H9 (cell line): ENCODE results near the gene UCMA. TPM values are rescaled to one million over a fixed set of nuclear protein-coding genes. Genes with fewer than 3 reads are reported as not detected.

Source experiments
- DNase-seq: peaks from one replicate; pipeline ENCODE4 v3.0.0-alpha.2; 2017
- H2AFZ ChIP-seq: one replicate; pipeline ENCODE4 v1.6.1; 2013; ENCODE audit warnings: mild to moderate bottlenecking, low read length, control low read depth, moderate library complexity
- H2AK5ac ChIP-seq: 2 replicates; pipeline ENCODE4 v1.6.1; 2013; ENCODE audit warnings: low read length, control low read depth, mixed read lengths; ENCODE audit not compliant: insufficient read length
- H2BK120ac ChIP-seq: one replicate; pipeline ENCODE4 v1.6.1; 2013; ENCODE audit warnings: low read depth, mild to moderate bottlenecking, low read length, control low read depth, inconsistent platforms; ENCODE audit not compliant: poor library complexity, severe bottlenecking
- H2BK12ac ChIP-seq: 2 replicates; pipeline ENCODE4 v1.6.1; 2013; ENCODE audit warnings: low read length, control low read depth, mixed read lengths, low read depth; ENCODE audit not compliant: insufficient read length
- H2BK15ac ChIP-seq: 2 replicates; pipeline ENCODE4 v1.6.1; 2013; ENCODE audit warnings: low read depth, low read length, control low read depth
- H2BK20ac ChIP-seq: one replicate; pipeline ENCODE4 v1.6.1; 2013; ENCODE audit warnings: low read depth, mild to moderate bottlenecking, low read length, control low read depth, inconsistent platforms; ENCODE audit not compliant: poor library complexity, severe bottlenecking
- H2BK5ac ChIP-seq: 2 replicates; pipeline ENCODE4 v1.6.1; 2013; ENCODE audit warnings: low read length, control low read depth, mixed read lengths; ENCODE audit not compliant: insufficient read length
- H3K14ac ChIP-seq: 2 replicates; pipeline ENCODE4 v1.6.1; 2013; ENCODE audit warnings: low read length, control low read depth; ENCODE audit not compliant: insufficient read depth
- H3K18ac ChIP-seq: 2 replicates; pipeline ENCODE4 v1.6.1; 2013; ENCODE audit warnings: low read depth, mild to moderate bottlenecking, mixed read lengths, low read length, control low read depth; ENCODE audit not compliant: insufficient read length
- H3K23ac ChIP-seq: 2 replicates; pipeline ENCODE4 v1.6.1; 2013; ENCODE audit warnings: low read length, control low read depth, mixed read lengths, low read depth; ENCODE audit not compliant: insufficient read length
- H3K23me2 ChIP-seq: 2 replicates; pipeline ENCODE4 v1.6.1; 2013; ENCODE audit warnings: low read depth, mild to moderate bottlenecking, mixed read lengths, low read length, control low read depth; ENCODE audit not compliant: insufficient read length, poor library complexity, severe bottlenecking
- H3K27ac ChIP-seq: 2 replicates; pipeline ENCODE4 v1.5.1; 2013; ENCODE audit warnings: low read length, control low read depth, mixed read lengths, low read depth; ENCODE audit not compliant: insufficient read length
- H3K27me3 ChIP-seq: 2 replicates; pipeline ENCODE4 v1.6.1; 2013; ENCODE audit warnings: low read length, control low read depth, inconsistent platforms; ENCODE audit not compliant: insufficient read depth
- H3K4ac ChIP-seq: 2 replicates; pipeline ENCODE4 v1.6.1; 2013; ENCODE audit warnings: low read depth, mild to moderate bottlenecking, control low read depth, inconsistent platforms, low read length, moderate library complexity
- H3K4me1 ChIP-seq: 2 replicates; pipeline ENCODE4 v1.6.1; 2013; ENCODE audit warnings: low read length, control low read depth, inconsistent platforms; ENCODE audit not compliant: insufficient read depth
- H3K4me2 ChIP-seq: 2 replicates; pipeline ENCODE4 v1.6.1; 2013; ENCODE audit warnings: low read length, control low read depth, mixed read lengths; ENCODE audit not compliant: insufficient read length, insufficient read depth
- H3K56ac ChIP-seq: 2 replicates; pipeline ENCODE4 v1.6.1; 2013; ENCODE audit warnings: low read depth, mild to moderate bottlenecking, mixed read lengths, low read length, control low read depth; ENCODE audit not compliant: insufficient read length
- H3K79me1 ChIP-seq: 2 replicates; pipeline ENCODE4 v1.6.1; 2013; ENCODE audit warnings: low read depth, mild to moderate bottlenecking, moderate library complexity, low read length, control low read depth, inconsistent platforms; ENCODE audit not compliant: insufficient read depth, poor library complexity, severe bottlenecking
- H3K79me2 ChIP-seq: 2 replicates; pipeline ENCODE4 v1.6.1; 2013; ENCODE audit warnings: low read length, control low read depth, inconsistent platforms; ENCODE audit not compliant: insufficient read depth
- H3K9ac ChIP-seq: 2 replicates; pipeline ENCODE4 v1.6.1; 2013; ENCODE audit warnings: low read length, control low read depth, mixed read lengths; ENCODE audit not compliant: insufficient read length; ENCODE audit errors: extremely low read depth
- H3K9me3 ChIP-seq: one replicate; pipeline ENCODE4 v1.6.1; 2013; ENCODE audit warnings: low read depth, low read length, inconsistent platforms; ENCODE audit not compliant: control insufficient read depth
- H3T11ph ChIP-seq: one replicate; pipeline ENCODE4 v1.6.1; 2013; ENCODE audit warnings: mild to moderate bottlenecking, low read length, control low read depth, inconsistent platforms
- H4K20me1 ChIP-seq: one replicate; pipeline ENCODE4 v1.6.1; 2013; ENCODE audit not compliant: control insufficient read depth, insufficient read length, insufficient read depth
- H4K5ac ChIP-seq: 2 replicates; pipeline ENCODE4 v1.6.1; 2013; ENCODE audit warnings: low read depth, mild to moderate bottlenecking, mixed read lengths, low read length, control low read depth; ENCODE audit not compliant: insufficient read length
- H4K8ac ChIP-seq: replicated peaks from 2 replicates; pipeline ENCODE4 v1.6.1; 2013; ENCODE audit warnings: low read length, control low read depth, mixed read lengths, low read depth; ENCODE audit not compliant: insufficient read length
- H4K91ac ChIP-seq: 2 replicates; pipeline ENCODE4 v1.6.1; 2013; ENCODE audit warnings: low read depth, mild to moderate bottlenecking, moderate library complexity, mixed read lengths, low read length, control low read depth; ENCODE audit not compliant: insufficient read length
- H3K27ac Mint-ChIP-seq, 3 experiments: 2 replicates in 2 of 3; 3 replicates in 1 of 3; pipeline ENCODE4 v1.8.0; 2020 to 2021; ENCODE audit warnings: mixed read lengths in 3 of 3, mild to moderate bottlenecking in 1 of 3, moderate library complexity in 1 of 3
- H3K27me3 Mint-ChIP-seq: 2 replicates; pipeline ENCODE4 v1.8.0; 2021; ENCODE audit warnings: low read depth, mild to moderate bottlenecking, moderate library complexity, mixed read lengths
- H3K36me3 Mint-ChIP-seq, 3 experiments: 2 replicates in 2 of 3; 3 replicates in 1 of 3; pipeline ENCODE4 v1.8.0; 2020 to 2021; ENCODE audit warnings: low read depth in 3 of 3, mixed read lengths in 3 of 3; ENCODE audit not compliant: insufficient read depth in 1 of 3
- H3K4me1 Mint-ChIP-seq, 2 experiments: 2 replicates each; pipeline ENCODE4 v1.8.0; 2020; ENCODE audit warnings: mixed read lengths in 2 of 2
- H3K4me3 Mint-ChIP-seq, 2 experiments: 2 replicates in 1 of 2; 3 replicates in 1 of 2; pipeline ENCODE4 v1.8.0; 2020 to 2021; ENCODE audit warnings: mild to moderate bottlenecking in 2 of 2, mixed read lengths in 2 of 2, moderate library complexity in 1 of 2
- H3K9me3 Mint-ChIP-seq, 2 experiments: 2 replicates in 1 of 2; 3 replicates in 1 of 2; pipeline ENCODE4 v1.8.0; 2020; ENCODE audit warnings: mild to moderate bottlenecking in 2 of 2, mixed read lengths in 2 of 2, moderate library complexity in 1 of 2
- WGBS: extraction: QIAGEN DNeasy Blood & Tissue Kit; methylation state at CpG from one replicate; pipeline ENCODE4 v1.1.7; 2013; ENCODE audit warnings: missing lambda C conversion rate, low lambda C conversion rate, mixed read lengths; ENCODE audit not compliant: insufficient read length; ENCODE audit errors: extremely low coverage; 5-methylcytosine and 5-hydroxymethylcytosine counted together
- total RNA-seq: library from RNA; stranded (reverse); gene quantifications from 2 replicates; pipeline ENCODE4 v1.2.1, GENCODE V29; 2021
- TF ChIP-seq, protein P1 (sequence below): fragments of 200-600 bp; sonication (generic); conservative IDR thresholded peaks from 3 replicates; pipeline ENCODE4 v1.8.0; 2021; ENCODE audit warnings: antibody characterized with exemption, mild to moderate bottlenecking

UCMA gene
- total RNA-seq, 1 experiment from 2014 or later, result not detected

DNA sequence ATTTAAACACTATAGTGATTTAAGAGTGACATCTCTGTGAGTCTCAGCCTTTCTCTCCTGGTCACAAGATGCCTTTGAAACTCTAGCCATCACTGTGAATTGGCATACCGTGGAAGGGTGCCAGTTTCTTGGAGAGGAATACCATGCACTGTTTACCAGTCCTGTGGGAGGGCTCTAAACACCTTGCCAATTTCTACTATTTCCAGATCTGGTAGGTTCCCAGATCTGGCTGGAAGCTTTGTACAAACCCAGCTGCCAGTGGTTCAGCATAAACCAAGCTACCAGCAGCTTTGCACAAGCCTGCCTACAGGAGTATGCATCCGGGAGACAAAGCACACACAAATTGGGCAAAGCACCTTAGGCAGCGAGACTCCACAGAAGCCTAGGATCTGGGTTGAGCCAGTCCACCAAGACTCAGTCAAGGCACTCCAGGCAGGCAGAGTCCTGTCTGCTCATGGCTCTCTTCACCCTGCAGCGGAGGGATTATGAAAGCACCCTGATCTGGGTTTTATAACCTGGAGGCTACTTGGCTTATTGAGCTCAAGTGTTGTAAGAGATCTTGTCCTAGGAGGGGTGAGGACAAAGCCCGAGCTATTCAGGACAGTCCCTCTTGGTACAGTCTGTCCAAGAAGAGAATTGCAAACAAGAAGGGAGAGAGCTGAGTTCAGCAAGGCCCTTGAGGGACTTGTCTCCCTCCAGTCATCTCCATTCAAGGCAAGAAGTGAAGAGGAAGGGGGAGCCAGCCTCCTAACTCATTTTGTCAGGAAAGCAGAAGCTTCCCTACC, 49.3 kb downstream of the UCMA start:
- Histone ChIP-seq H3K4me2 (no peak overlapping the region), H3K9ac (no peak overlapping the region), H3K23ac (no peak overlapping the region), H2AK5ac (no peak overlapping the region), H2BK5ac (no peak overlapping the region), H2BK20ac (no peak overlapping the region), H4K8ac (no peak overlapping the region), H3K4ac (no peak overlapping the region), H3K14ac (no peak overlapping the region), H3K4me1 (no peaks in the 10 kb centered on the region), H3K79me2 (no peaks in the 10 kb centered on the region), H4K91ac (no peak overlapping the region), H2BK120ac (no peak overlapping the region), H3K27me3 (no peaks in the 10 kb centered on the region), H3T11ph (no peak overlapping the region), H3K79me1 (no peaks in the 10 kb centered on the region), H3K18ac (no peak overlapping the region), H2BK15ac (no peak overlapping the region), H4K20me1 (no peaks in the 10 kb centered on the region), H4K5ac (no peak overlapping the region), H3K27ac (no peak overlapping the region), H2AFZ (no peak overlapping the region), H3K23me2 (no peaks in the 10 kb centered on the region), H3K56ac (no peak overlapping the region), H2BK12ac (no peak overlapping the region), H3K9me3 (no peaks in the 10 kb centered on the region)
- no CpG with 5 or more reads among the region's 5 CpGs for WGBS
- no peak for DNase-seq
- Mint-ChIP-seq H3K36me3 (peaks cover 75 to 95% (median 92%) of the 10 kb centered on the region in 3 experiments), H3K4me1 (no peaks in the 10 kb centered on the region), H3K27me3 (no peaks in the 10 kb centered on the region), H3K4me3 (no peak overlapping the region), H3K9me3 (peaks cover 2 to 5% of the 10 kb centered on the region in 2 experiments; a peak in 4 of 5 replicates), H3K27ac (no peak overlapping the region; a peak in 1 of 7 replicates)
- TF ChIP-seq, protein P1, sequence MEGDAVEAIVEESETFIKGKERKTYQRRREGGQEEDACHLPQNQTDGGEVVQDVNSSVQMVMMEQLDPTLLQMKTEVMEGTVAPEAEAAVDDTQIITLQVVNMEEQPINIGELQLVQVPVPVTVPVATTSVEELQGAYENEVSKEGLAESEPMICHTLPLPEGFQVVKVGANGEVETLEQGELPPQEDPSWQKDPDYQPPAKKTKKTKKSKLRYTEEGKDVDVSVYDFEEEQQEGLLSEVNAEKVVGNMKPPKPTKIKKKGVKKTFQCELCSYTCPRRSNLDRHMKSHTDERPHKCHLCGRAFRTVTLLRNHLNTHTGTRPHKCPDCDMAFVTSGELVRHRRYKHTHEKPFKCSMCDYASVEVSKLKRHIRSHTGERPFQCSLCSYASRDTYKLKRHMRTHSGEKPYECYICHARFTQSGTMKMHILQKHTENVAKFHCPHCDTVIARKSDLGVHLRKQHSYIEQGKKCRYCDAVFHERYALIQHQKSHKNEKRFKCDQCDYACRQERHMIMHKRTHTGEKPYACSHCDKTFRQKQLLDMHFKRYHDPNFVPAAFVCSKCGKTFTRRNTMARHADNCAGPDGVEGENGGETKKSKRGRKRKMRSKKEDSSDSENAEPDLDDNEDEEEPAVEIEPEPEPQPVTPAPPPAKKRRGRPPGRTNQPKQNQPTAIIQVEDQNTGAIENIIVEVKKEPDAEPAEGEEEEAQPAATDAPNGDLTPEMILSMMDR, result no peak
